Activated T-cell treated with anti-CD3 and anti-CD28 coated beads for 1 hour (primary cell): ENCODE measurements around the gene MATN4.

Experiments
- DNase-seq: peaks from one replicate; pipeline ENCODE4 v3.0.0-alpha.2; 2020; ENCODE audit warnings: low read depth

MATN4 gene

GRCh38 chr20:45341579-45341938 is 33.5 kb upstream of the MATN4 start:
- DNase-seq: no peak

DNA sequence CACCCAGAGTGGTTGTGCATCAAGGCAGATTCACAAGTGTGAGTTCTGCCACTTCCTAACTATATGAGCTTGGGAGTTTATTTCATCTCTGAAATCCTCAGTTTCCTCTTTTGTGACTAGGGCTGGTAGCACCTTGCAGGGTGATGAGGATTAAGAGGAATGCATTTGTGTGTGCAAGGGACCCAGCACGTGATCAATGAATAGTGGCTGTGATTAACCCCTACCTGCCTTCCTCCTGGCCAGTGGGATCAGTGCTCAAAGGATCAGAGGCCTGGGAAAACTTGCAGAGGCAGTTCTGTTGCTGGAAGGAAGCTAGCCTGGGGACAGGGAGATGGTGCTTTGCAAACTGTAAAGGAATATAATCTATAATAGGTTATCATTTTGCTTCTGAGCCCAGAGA is 32.9 kb upstream of the MATN4 start:
- no peak for DNase-seq

GRCh38 chr20:45340236-45340847 is 32.2 kb upstream of the MATN4 start:
- DNase-seq: no peak

DNA sequence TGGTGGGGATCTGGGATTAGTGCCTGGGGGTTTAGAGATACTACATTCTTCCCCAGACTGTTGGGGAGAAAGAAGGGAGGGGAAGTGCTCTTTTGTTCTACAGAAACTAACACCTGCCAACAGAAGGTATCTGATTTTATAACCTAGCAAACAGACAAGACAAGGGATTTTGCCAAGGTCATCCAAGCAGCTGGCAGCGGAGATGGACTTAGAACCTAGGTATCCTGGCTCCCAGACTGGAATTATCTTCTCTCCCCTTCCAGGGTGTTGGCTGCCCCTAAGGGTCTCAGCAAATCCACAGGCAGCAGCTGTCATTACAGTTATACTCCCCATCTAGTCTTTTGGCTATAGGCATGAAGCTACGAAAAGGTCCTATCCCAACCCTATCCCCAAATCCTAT is 31.7 kb upstream of the MATN4 start:
- DNase-seq: no peak

DNA sequence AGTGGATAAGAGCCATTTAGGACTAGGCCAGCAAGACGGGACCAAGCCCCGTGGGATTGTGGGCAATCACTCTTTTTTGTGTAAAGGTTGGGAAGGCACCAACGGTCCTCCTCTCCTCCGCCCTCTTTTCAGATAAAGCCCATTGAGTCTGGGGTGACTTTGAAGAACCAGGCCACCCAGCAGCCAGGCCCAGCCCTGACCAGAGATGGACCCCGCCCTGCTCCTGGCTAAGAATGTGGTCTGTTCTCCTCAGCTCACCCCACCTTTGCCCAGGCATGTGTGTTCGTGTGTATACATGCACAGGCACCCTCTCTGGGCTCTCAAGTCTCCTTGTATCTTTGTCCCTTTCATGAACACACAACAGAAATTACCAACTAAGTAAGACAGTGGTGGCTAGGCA is 31.0 kb upstream of the MATN4 start:
- DNase-seq: no peak

DNA sequence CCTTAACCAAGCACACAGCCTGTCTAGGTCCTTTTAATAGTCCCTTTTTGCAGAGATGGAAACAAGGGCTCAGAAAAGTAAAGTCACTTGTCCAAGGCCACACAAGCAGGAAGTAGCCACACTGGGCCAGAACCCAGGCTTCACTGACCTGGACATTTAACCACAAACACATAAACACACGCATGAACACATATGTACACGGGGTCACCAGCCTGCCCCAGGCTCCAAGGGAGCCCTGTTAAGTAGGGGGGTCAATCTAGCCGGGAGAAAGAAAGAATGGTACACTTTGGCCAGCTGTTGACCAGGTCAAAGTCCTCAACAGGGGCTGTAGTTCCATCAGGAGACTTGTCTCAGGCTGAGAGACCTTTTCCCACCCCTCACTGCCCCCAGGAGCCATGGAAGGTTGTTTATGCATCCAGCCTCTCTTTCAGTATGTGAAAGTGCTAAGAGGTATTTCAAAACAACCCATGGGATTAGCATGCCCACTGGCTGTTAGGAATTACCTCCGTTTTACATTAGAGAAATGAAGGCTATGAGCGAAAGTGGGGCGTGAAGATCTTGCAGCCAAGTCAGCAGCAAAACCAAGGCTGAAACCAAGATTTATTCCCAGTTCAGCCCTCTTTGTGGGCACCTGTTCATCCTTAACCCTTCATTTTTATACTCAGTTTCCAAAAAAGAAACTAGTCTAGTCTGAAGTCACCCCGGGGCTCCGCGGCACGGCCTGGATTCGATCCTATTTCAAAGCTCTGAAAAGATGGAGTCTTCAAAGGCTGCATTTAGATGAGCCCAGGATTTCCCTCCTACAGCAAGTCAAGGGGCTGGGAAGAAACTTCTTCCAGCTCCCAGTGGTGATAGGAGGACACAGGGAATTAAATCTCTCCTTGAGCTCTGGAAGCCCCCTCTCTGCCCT is 30.3 kb upstream of the MATN4 start:
- DNase-seq: no peak

GRCh38 chr20:45337367-45338120 is 29.4 kb upstream of the MATN4 start:
- no peak for DNase-seq

DNA sequence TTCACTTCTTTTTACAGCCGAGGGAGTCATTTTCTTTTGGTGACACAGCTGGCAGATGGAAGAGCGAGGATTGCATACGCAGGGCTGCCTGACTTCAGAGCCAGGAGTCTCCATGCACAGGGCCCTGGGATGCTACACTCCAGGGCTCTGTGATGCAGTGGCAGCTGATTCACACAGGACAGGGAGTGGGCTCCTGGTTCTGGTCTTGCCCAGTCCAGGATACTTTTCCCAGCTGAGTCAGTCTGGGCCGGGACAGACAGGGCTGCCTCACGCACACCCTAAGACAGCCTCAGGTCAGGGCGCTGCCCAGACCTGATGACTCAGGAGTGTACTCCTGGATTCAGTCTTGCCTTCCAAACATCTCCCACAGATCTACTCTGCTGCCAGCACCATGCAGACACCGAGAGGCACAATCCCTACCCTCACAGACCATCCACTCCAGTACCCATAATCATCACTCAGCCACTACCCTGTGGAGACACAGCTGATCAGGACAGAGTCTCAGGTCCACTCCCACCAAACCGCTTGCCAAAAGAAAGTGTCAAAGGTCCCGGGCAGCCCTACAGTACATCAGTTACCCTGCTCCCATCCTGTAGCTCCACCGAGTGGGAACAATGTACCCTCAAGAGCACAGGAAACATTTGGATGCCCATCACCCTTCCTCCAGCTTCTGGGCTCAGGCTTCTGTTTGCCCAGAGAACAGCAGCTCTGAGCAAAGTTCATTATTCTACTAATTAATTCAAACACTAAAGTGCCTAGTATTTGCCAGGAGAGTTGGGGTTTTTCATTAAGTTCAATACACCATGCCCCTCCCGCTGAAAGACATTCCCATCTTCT is 28.6 kb upstream of the MATN4 start:
- DNase-seq: no peak

DNA sequence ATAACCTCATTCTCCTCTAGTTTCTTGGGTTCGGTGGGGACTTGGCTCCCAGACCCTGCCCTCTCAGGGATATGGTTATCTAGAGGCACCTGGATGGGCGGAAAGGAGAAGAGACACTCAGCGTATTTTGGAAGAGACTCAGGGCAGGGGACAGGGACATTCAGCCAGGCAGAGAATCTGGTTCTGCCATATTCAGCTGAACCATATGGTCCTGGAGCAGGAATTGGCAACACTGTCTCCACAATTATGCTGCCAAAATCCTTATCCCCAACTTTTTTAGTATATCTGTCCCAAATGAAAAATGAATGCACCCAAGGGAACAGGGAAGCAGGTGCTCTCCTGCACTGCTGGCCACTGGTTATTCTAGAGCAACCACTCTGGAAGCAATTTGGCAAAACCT is 22.4 kb upstream of the MATN4 start:
- DNase-seq: no peak

DNA sequence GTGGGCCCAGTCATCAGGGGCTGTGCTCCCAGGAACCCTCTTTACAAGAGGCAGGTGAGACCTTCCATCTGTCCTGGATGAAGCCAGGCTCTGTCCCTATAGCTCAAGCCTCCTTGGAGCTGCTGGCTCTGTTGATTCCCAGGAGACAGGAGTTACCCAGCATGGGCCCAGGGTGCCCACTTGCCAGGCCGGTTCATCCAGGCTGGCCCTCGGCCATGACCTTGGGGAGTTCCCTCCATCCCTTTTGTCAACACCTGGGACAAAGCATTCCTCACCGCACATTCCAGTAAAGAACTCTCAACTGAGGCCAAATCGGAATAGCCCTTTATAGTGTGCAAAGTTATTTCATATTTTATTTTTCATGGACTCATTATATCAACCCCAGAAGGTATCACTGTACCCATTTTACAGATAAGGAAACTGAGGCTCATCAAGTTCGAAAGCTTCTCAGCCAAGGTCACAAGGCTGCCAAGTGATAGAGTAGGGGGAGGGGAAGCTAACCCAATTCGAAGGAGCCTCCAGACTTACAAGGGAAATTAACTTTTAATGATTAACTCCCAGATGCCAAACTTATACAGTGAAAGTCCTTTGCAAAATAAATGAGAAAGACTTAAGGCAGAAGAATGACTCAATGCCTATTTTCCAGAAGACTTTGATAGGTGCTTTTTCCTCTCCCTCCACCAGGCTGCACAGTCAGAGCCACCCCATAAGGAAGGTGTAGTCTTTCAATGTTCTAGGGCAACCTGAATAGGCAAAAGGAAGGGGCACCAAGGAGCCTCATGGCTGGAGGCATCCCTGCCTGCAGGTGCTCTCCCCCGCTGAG is 21.6 kb upstream of the MATN4 start:
- DNase-seq: no peak

- no peak for DNase-seq
These were observed 20.4 kb upstream of the MATN4 start for GRCh38 chr20:45328451-45328850.

- no peak for DNase-seq
These were observed 17.3 kb upstream of the MATN4 start for GRCh38 chr20:45325371-45325770.

GRCh38 chr20:45323731-45324130 is 15.6 kb upstream of the MATN4 start:
- DNase-seq: no peak

GRCh38 chr20:45322952-45323383 is 14.9 kb upstream of the MATN4 start:
- no peak for DNase-seq

DNA sequence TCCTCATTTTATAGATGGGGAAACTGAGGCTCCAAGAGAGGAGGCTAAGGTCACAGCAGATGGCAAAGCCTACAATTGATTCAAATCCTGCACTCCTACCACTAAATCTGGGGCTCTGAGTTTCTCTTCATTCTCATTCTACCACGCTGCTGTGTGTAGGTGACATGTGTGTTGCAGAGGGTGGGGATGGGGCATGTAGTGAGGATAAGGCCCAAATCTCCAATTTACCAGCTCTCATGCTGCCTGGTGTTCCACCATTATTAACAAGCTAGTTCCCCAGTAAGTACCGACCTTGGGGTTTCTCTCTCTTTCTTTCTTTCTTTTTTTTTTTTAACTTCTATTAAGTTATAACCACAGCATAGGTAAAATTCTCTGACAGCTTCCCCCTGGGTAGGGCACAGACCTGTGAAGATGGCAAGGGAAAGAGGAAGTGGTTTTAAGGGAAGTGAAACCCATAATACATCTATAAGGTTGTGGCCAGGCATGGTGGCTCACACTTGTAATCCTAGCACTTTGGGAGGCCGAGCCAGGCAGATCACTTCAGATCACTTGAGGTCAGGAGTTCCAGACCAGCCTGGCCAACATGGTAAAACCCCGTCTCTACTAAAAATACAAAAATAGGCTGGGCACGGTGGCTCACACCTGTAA is 13.0 kb upstream of the MATN4 start:
- no peak for DNase-seq

DNA sequence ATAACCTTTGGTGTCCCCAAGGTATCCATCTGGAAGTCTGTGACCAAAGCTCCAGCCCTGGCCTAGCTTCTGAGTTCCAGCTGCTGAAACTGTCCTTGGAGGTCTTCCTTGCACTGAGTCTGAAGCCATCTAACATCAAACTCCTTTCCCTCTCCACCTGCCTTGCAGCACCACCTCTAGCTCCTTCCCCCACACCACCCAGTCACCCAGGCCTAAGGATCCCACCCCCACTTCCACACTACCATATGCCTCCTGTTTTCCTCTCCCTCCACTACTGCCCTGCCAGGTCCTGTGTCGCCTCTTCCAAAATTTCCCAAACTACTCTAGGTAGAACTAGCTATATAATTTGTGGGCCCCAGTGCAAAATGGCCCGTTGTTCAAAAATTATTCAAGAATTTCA is 10.8 kb upstream of the MATN4 start:
- no peak for DNase-seq

DNA sequence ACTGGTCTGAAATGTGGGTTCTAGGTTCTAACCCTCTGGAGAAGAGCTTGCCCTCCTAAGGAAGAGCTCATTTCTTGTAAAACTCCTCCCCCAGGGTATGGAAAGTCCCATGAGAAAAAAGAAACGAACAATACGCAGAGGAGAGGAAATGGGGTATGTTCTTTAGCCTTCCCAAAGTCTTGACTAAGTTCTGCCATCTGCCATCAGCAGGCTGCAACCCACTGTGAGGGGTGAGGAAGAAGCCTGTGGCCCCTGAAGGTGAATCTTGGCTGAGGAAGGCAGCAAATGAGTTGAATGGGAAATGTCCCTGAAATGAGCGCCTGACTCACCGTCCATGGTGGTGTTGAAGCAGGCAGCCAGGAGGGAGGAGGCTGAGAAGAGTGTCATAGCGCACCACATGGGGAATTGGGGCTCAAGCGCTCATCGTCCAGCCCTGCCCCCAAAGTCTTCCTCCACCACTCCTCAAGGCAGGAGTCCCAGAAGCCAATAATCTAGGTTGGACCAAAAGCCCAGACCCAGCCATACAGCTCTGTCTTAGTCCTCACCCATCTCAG is 10.4 kb upstream of the MATN4 start:
- no peak for DNase-seq

DNA sequence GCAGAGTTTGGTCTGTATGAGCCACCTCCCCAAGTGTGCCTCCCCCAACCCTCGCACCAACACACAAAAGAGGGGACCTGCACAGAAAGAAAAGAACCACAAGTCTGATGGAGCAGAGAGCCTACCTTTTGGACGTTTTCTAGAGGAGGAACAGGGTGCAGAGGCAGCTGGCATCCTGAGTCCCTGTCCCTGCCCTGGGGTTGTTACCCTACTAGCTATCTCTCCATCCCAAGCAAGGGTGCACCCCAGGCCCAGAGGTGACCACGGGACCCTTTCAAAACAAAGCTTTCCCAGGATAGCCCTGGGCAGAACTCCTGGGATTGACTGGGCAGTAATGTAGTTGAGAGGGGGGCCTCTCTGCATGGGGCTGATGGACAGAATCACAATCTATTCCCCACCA is 9.7 kb upstream of the MATN4 start:
- DNase-seq: no peak

DNA sequence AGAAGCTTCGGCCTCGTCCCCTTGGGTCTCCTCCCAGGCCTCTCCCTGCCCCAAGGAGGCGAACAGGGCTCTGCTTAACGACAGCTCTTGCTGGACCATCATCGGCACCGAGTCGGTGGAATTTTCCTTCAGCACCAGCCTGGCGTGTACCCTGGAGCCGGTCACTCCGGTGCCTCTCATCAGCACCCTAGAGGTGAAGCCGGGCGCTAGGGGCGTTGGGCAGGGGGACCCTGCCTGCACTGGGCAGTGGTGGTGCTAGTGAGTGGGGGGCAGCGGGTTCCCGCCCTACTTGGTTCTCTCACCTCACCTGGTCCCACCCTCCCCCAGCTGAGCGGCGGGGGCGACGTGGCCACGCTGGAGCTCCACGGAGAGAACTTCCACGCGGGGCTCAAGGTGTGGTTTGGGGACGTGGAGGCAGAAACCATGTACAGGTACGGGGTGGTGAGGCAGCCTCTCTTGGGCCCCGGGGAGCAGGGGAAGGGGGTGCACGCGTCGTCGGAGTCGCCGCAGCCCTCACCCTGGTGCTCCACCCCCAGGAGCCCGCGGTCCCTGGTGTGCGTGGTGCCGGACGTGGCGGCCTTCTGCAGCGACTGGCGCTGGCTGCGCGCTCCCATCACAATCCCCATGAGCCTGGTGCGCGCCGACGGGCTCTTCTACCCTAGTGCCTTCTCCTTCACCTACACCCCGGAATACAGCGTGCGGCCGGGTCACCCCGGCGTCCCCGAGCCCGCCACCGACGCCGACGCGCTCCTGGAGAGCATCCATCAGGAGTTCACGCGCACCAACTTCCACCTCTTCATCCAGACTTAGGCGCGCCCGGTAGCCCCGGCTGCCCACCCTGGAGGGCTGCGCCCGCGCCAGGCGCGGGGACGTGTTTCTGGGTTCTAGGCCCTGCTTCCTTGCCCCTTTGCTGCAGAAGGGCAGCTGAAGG is 8.3 kb upstream of the MATN4 start:
- DNase-seq: no peak
